ENCODE measurements around the gene TSPAN3.

TSPAN3 gene

DNA sequence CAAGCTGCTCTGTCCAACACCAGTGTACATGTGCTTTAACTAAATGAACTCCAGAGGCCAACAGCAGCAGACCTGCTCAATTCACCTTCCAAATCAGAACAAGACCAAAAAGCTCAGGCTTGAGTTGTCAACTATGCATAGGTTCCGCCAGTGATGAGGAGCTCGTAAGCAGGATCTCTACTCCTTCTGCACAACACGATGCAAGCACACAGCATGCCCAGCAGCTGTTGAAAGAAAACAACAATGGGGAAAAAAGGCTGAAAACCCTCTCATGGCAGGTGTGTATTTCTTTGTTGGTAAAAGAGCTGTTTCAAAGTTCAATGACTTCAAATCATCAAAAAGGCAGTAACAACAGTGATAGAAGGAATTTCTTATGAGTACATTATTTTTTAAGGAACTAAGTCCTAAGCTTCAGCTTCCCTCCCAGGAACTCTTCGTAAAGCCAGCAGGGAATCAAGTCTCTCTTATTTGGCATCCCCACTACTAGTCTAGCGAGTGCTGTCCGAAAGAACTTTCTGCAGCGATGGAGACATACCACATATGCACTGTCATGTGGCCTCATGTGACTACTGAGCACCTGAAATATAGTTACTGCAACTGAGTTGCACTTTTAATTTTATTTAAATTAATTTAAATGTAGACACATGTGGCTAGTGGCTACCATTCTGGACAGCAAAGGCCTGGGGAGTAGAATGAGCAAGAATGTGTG, 24.1 kb downstream of the TSPAN3 start:
- Histone ChIP-seq H4K91ac (ENCODE audit: low read depth, low read length, poor library complexity) (no peak overlapping the region), H3K9ac (ENCODE audit: low read depth, low read length, poor library complexity) (no peak overlapping the region), H3K27ac (replicated peaks; ENCODE audit: low read length) (no peak overlapping the region), H3K4me2 (ENCODE audit: insufficient read depth, low read length, poor library complexity, severe bottlenecking) (no peak overlapping the region), H3K4ac (ENCODE audit: low read length) (no peak overlapping the region), H3K4me3 (ENCODE audit: low read length in 2 of 2) (no peak overlapping the region), H2AFZ (ENCODE audit: low read length) (no peak overlapping the region), H3K23ac (ENCODE audit: low read depth, low read length, poor library complexity) (no peak overlapping the region), H3K14ac (ENCODE audit: low read length) (no peak overlapping the region), H2BK5ac (ENCODE audit: low read length) (no peak overlapping the region), H3K9me3 (replicated peaks in 1 of 2; ENCODE audit: control insufficient read depth in 2 of 2, insufficient read depth in 1 of 2, low read depth in 1 of 2, low read length in 2 of 2) (no peaks in the 10 kb centered on the region), H2BK15ac (ENCODE audit: low read length) (no peak overlapping the region), H2BK12ac (ENCODE audit: low read length) (no peak overlapping the region), H3K36me3 (replicated peaks in 1 of 2; ENCODE audit: control insufficient read depth in 2 of 2, insufficient read depth in 2 of 2, low read length in 2 of 2) (peaks cover 32 to 98% of the 10 kb centered on the region in 2 donors), H2BK120ac (ENCODE audit: low read depth, low read length) (no peak overlapping the region), H4K8ac (ENCODE audit: low read depth, low read length) (no peak overlapping the region), H3K4me1 (ENCODE audit: control insufficient read depth in 2 of 2, insufficient read depth in 1 of 2, low read depth in 1 of 2, low read length in 2 of 2) (no peaks in the 10 kb centered on the region), H2AK5ac (ENCODE audit: low read depth, low read length) (no peak overlapping the region), H3K18ac (ENCODE audit: low read length) (no peak overlapping the region), H3K27me3 (ENCODE audit: control insufficient read depth in 3 of 3, insufficient read depth in 3 of 3, low read depth in 1 of 3, low read length in 3 of 3) (no peaks in the 10 kb centered on the region), H3K79me1 (ENCODE audit: low read depth, low read length) (no peaks in the 10 kb centered on the region)
- WGBS, 2 donors (ENCODE audit: extremely low coverage in 2 of 2, insufficient read length in 2 of 2, insufficient replicate concordance in 1 of 2): no CpG with 5 or more reads among the region's 7 CpGs
- DNase-seq (ENCODE audit: low spot score): no peak

DNA sequence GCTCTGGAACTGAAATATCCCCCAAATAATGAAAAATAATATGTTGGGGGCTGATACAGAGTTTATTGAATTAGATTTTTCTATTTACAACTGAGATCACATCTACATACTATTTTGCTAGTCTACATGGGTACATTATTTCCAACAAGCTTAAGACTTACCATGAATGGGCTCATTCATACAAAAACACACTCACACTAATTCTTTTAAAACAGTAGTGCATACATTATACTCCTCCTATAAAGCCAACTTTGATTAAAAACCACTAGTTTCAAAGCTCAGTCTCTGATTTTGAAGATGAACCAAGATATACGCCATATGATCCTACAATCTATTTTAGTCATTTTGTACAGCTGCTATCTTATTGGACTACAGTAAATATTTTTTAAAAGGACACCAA, 24.9 kb downstream of the TSPAN3 start:
- no peaks in the 10 kb centered on the region for H3K4me1 ChIP-seq (ENCODE audit: control insufficient read depth in 2 of 2, insufficient read depth in 1 of 2, low read depth in 1 of 2, low read length in 2 of 2)
- H2BK15ac ChIP-seq (ENCODE audit: low read length): no peak overlapping the region
- no peak overlapping the region for H4K8ac ChIP-seq (ENCODE audit: low read depth, low read length)
- no peak overlapping the region for H2AFZ ChIP-seq (ENCODE audit: low read length)
- H3K9me3 ChIP-seq (replicated peaks in 1 of 2; ENCODE audit: control insufficient read depth in 2 of 2, insufficient read depth in 1 of 2, low read depth in 1 of 2, low read length in 2 of 2): no peaks in the 10 kb centered on the region
- H3K23ac ChIP-seq (ENCODE audit: low read depth, low read length, poor library complexity): no peak overlapping the region
- no CpG with 5 or more reads among the region's 1 CpG for WGBS, 2 donors (ENCODE audit: extremely low coverage in 2 of 2, insufficient read length in 2 of 2, insufficient replicate concordance in 1 of 2)
- peaks cover 31 to 95% of the 10 kb centered on the region in 2 donors for H3K36me3 ChIP-seq (replicated peaks in 1 of 2; ENCODE audit: control insufficient read depth in 2 of 2, insufficient read depth in 2 of 2, low read length in 2 of 2)
- no peak overlapping the region for H3K18ac ChIP-seq (ENCODE audit: low read length)
- no peak overlapping the region for H3K4me3 ChIP-seq (ENCODE audit: low read length in 2 of 2)
- H3K9ac ChIP-seq (ENCODE audit: low read depth, low read length, poor library complexity): no peak overlapping the region
- no peak overlapping the region for H2BK12ac ChIP-seq (ENCODE audit: low read length)
- H3K4ac ChIP-seq (ENCODE audit: low read length): no peak overlapping the region
- no peaks in the 10 kb centered on the region for H3K79me1 ChIP-seq (ENCODE audit: low read depth, low read length)
- no peak overlapping the region for H3K27ac ChIP-seq (replicated peaks; ENCODE audit: low read length)
- DNase-seq (ENCODE audit: low spot score): no peak
- no peak overlapping the region for H2BK120ac ChIP-seq (ENCODE audit: low read depth, low read length)
- H3K4me2 ChIP-seq (ENCODE audit: insufficient read depth, low read length, poor library complexity, severe bottlenecking): no peak overlapping the region
- no peak overlapping the region for H2BK5ac ChIP-seq (ENCODE audit: low read length)
- no peak overlapping the region for H4K91ac ChIP-seq (ENCODE audit: low read depth, low read length, poor library complexity)
- H3K14ac ChIP-seq (ENCODE audit: low read length): no peak overlapping the region
- no peak overlapping the region for H2AK5ac ChIP-seq (ENCODE audit: low read depth, low read length)
- no peaks in the 10 kb centered on the region for H3K27me3 ChIP-seq (ENCODE audit: control insufficient read depth in 3 of 3, insufficient read depth in 3 of 3, low read depth in 1 of 3, low read length in 3 of 3)

DNA sequence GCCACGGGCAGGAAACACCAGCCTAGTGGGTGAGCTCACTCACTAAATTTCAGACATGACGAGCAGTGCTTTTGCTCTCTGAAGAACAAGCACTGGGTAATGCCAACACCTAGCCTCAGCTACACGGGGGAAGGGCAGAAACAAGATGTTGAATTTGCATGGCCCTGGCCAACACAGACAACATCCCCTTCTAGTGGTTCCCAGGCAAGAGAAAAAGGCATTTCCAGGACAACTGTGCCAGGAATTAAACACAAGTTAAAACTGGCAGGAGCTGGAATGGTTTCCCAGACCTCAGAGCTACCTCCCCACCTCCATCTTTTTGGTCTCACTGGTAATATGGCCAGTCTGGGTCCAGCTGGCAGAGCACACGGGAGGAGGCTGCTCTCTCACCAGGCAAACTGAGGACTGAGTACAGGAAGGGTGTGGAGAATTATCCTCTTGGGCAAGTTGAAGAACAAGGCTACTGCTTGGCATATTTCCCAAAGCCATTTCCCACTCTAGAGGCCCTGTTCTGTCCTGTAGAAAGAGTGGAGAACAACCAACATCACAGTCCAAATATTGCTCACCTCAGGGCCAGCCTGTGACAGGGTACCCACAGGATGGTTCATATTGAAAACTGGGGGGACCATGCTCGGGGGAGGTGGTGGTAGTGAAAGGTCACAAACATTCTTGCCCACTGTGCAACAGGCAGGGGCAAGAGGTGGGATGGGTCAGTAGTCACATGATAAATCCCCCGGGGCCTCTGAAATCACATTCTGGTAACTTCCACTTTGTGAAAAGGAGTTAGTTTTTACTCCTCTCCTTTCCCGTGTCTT, 26.5 kb downstream of the TSPAN3 start:
- no peak for DNase-seq (ENCODE audit: low spot score)
- no peak overlapping the region for H3K4me2 ChIP-seq (ENCODE audit: insufficient read depth, low read length, poor library complexity, severe bottlenecking)
- no peak overlapping the region for H4K8ac ChIP-seq (ENCODE audit: low read depth, low read length)
- H2BK120ac ChIP-seq (ENCODE audit: low read depth, low read length): no peak overlapping the region
- H3K4me3 ChIP-seq (ENCODE audit: low read length in 2 of 2): no peak overlapping the region
- H3K27ac ChIP-seq (replicated peaks; ENCODE audit: low read length): no peak overlapping the region
- H2BK12ac ChIP-seq (ENCODE audit: low read length): no peak overlapping the region
- H3K36me3 ChIP-seq (replicated peaks in 1 of 2; ENCODE audit: control insufficient read depth in 2 of 2, insufficient read depth in 2 of 2, low read length in 2 of 2): peaks cover 31 to 79% of the 10 kb centered on the region in 2 donors
- no peak overlapping the region for H2AK5ac ChIP-seq (ENCODE audit: low read depth, low read length)
- no peak overlapping the region for H2AFZ ChIP-seq (ENCODE audit: low read length)
- no CpG with 5 or more reads among the region's 7 CpGs for WGBS, 2 donors (ENCODE audit: extremely low coverage in 2 of 2, insufficient read length in 2 of 2, insufficient replicate concordance in 1 of 2)
- no peaks in the 10 kb centered on the region for H3K9me3 ChIP-seq (replicated peaks in 1 of 2; ENCODE audit: control insufficient read depth in 2 of 2, insufficient read depth in 1 of 2, low read depth in 1 of 2, low read length in 2 of 2)
- H2BK5ac ChIP-seq (ENCODE audit: low read length): no peak overlapping the region
- H3K23ac ChIP-seq (ENCODE audit: low read depth, low read length, poor library complexity): no peak overlapping the region
- no peak overlapping the region for H2BK15ac ChIP-seq (ENCODE audit: low read length)
- H3K9ac ChIP-seq (ENCODE audit: low read depth, low read length, poor library complexity): no peak overlapping the region
- no peak overlapping the region for H3K4ac ChIP-seq (ENCODE audit: low read length)
- H3K18ac ChIP-seq (ENCODE audit: low read length): no peak overlapping the region
- no peaks in the 10 kb centered on the region for H3K4me1 ChIP-seq (ENCODE audit: control insufficient read depth in 2 of 2, insufficient read depth in 1 of 2, low read depth in 1 of 2, low read length in 2 of 2)
- no peak overlapping the region for H4K91ac ChIP-seq (ENCODE audit: low read depth, low read length, poor library complexity)
- H3K27me3 ChIP-seq (ENCODE audit: control insufficient read depth in 3 of 3, insufficient read depth in 3 of 3, low read depth in 1 of 3, low read length in 3 of 3): no peaks in the 10 kb centered on the region
- H3K14ac ChIP-seq (ENCODE audit: low read length): no peak overlapping the region
- H3K79me1 ChIP-seq (ENCODE audit: low read depth, low read length): no peaks in the 10 kb centered on the region

All from neuronal stem cell (in vitro differentiated cells).